Liver (tissue), 3 donors: ENCODE measurements around the gene ATP2A3.

Experiments used
- ATF3 ChIP-seq: IDR thresholded peaks from 2 replicates; pipeline ENCODE4 v1.6.1; 2016; ENCODE audit warnings: antibody characterized with exemption
- CTCF ChIP-seq: fragments of 150-350 bp; IDR thresholded peaks from 2 replicates; pipeline ENCODE4 v1.5.1; 2017; ENCODE audit warnings: improper control_type of control experiment, low read depth, low read length; ENCODE audit not compliant: missing input control
- EGR1 ChIP-seq, 2 donors: IDR thresholded peaks; 2 replicates each; pipeline ENCODE4 v1.6.1; 2016 to 2018; ENCODE audit warnings: antibody characterized with exemption in 2 of 2, low read depth in 2 of 2
- FOXA1 ChIP-seq: IDR thresholded peaks from 2 replicates; pipeline ENCODE4 v1.6.1; 2016; ENCODE audit warnings: antibody characterized with exemption
- HNF4A ChIP-seq, 2 donors: conservative IDR thresholded peaks; 2 replicates each; pipeline ENCODE4 v1.6.1; 2016; ENCODE audit warnings: antibody characterized with exemption in 2 of 2, mild to moderate bottlenecking in 2 of 2
- MAX ChIP-seq: IDR thresholded peaks from 2 replicates; pipeline ENCODE4 v1.6.1; 2016; ENCODE audit warnings: antibody characterized with exemption
- NR2F2 ChIP-seq: IDR thresholded peaks from 2 replicates; pipeline ENCODE4 v1.6.1; 2016; ENCODE audit warnings: antibody characterized with exemption
- RAD21 ChIP-seq, 2 donors: IDR thresholded peaks; 2 replicates each; pipeline ENCODE4 v1.6.1; 2016; ENCODE audit warnings: antibody characterized with exemption in 2 of 2, mild to moderate bottlenecking in 2 of 2
- SP1 ChIP-seq: IDR thresholded peaks from 2 replicates; pipeline ENCODE4 v1.6.1; 2018; ENCODE audit warnings: antibody characterized with exemption, mild to moderate bottlenecking
- TAF1 ChIP-seq: conservative IDR thresholded peaks from 2 replicates; pipeline ENCODE4 v1.6.1; 2016; ENCODE audit warnings: antibody characterized with exemption, mild to moderate bottlenecking
- YY1 ChIP-seq: IDR thresholded peaks from 2 replicates; pipeline ENCODE4 v1.6.1; 2016; ENCODE audit warnings: antibody characterized with exemption, mild to moderate bottlenecking
- ZBTB33 ChIP-seq: IDR thresholded peaks from 2 replicates; pipeline ENCODE4 v1.6.1; 2016; ENCODE audit warnings: antibody characterized with exemption
- donor health status: healthy.
- donor health status: healthy.

- TF ChIP-seq HNF4A (conservative IDR thresholded peaks at IDR 0.05) (no peak), CTCF (no peak), SP1 (no peak), YY1 (no peak), EGR1 (IDR thresholded peaks at IDR 0.05; ENCODE audit: low read depth in 2 of 2) (no peak), TAF1 (no peak), NR2F2 (no peak), ZBTB33 (no peak), RAD21 (IDR thresholded peaks at IDR 0.05) (no peak), MAX (no peak), ATF3 (no peak), FOXA1 (no peak)
Measured at GRCh38 chr17:3919123-3919624, 45.1 kb downstream of the ATP2A3 start.
